Mesendoderm (in vitro differentiated cells): ENCODE results near the gene ALMS1.

Experiments used
- DNase-seq: peaks from one replicate; pipeline ENCODE4 v3.0.0; 2013
- H2AK5ac ChIP-seq: 2 replicates; pipeline ENCODE4 v1.6.1; 2013; ENCODE audit warnings: low read length, inconsistent platforms
- H2BK120ac ChIP-seq: 2 replicates; pipeline ENCODE4 v1.6.1; 2013; ENCODE audit warnings: low read depth, mild to moderate bottlenecking, low read length, moderate library complexity, mixed read lengths
- H2BK15ac ChIP-seq: replicated peaks from 2 replicates; pipeline ENCODE4 v1.6.1; 2013; ENCODE audit warnings: low read depth, mild to moderate bottlenecking, moderate library complexity
- H2BK5ac ChIP-seq: 2 replicates; pipeline ENCODE4 v1.6.1; 2013; ENCODE audit warnings: low read length, inconsistent platforms
- H3K18ac ChIP-seq: 2 replicates; pipeline ENCODE4 v1.6.1; 2013; ENCODE audit warnings: mild to moderate bottlenecking, low read length, mixed read lengths
- H3K23ac ChIP-seq: one replicate; pipeline ENCODE4 v1.6.1; 2013; ENCODE audit warnings: low read length
- H3K27ac ChIP-seq: 2 replicates; pipeline ENCODE4 v1.5.1; 2013; ENCODE audit warnings: low read depth, mild to moderate bottlenecking, inconsistent platforms, low read length, moderate library complexity
- H3K27me3 ChIP-seq: 2 replicates; pipeline ENCODE4 v1.6.1; 2013; ENCODE audit warnings: low read length, control low read depth, mild to moderate bottlenecking, inconsistent platforms; ENCODE audit not compliant: insufficient read depth, poor library complexity
- H3K36me3 ChIP-seq: 2 replicates; pipeline ENCODE4 v1.6.1; 2013; ENCODE audit warnings: low read length, inconsistent platforms; ENCODE audit not compliant: control insufficient read depth, insufficient read depth
- H3K4ac ChIP-seq: one replicate; pipeline ENCODE4 v1.6.1; 2013; ENCODE audit warnings: low read depth, mild to moderate bottlenecking, low read length, moderate library complexity
- H3K4me1 ChIP-seq: 2 replicates; pipeline ENCODE4 v1.6.1; 2013; ENCODE audit warnings: low read depth, low read length, inconsistent platforms; ENCODE audit not compliant: control insufficient read depth
- H3K4me2 ChIP-seq: 2 replicates; pipeline ENCODE4 v1.6.1; 2013; ENCODE audit warnings: low read length
- H3K4me3 ChIP-seq: 2 replicates; pipeline ENCODE4 v1.5.1; 2013; ENCODE audit warnings: mild to moderate bottlenecking, low read length
- H3K56ac ChIP-seq: one replicate; pipeline ENCODE4 v1.6.1; 2013; ENCODE audit warnings: low read length
- H3K79me1 ChIP-seq: 2 replicates; pipeline ENCODE4 v1.6.1; 2013; ENCODE audit warnings: low read length, inconsistent platforms
- H3K79me2 ChIP-seq: 2 replicates; pipeline ENCODE4 v1.6.1; 2013; ENCODE audit warnings: mild to moderate bottlenecking, low read length; ENCODE audit not compliant: control insufficient read depth, insufficient read depth
- H3K9ac ChIP-seq: 2 replicates; pipeline ENCODE4 v1.6.1; 2013; ENCODE audit warnings: low read length, inconsistent platforms
- H4K5ac ChIP-seq: one replicate; pipeline ENCODE4 v1.6.1; 2013; ENCODE audit warnings: low read length
- H4K8ac ChIP-seq: one replicate; pipeline ENCODE4 v1.6.1; 2013; ENCODE audit warnings: low read depth, mild to moderate bottlenecking, control low read depth, low read length, moderate library complexity
- whole genome bisulfite sequencing: extraction: QIAGEN DNeasy Blood & Tissue Kit; methylation state at CpG from one replicate; pipeline ENCODE4 v1.1.7; 2013; ENCODE audit warnings: low lambda C conversion rate, missing lambda C conversion rate; ENCODE audit not compliant: insufficient coverage; ENCODE audit errors: extremely low coverage; 5-methylcytosine and 5-hydroxymethylcytosine counted together

ALMS1 gene

DNA sequence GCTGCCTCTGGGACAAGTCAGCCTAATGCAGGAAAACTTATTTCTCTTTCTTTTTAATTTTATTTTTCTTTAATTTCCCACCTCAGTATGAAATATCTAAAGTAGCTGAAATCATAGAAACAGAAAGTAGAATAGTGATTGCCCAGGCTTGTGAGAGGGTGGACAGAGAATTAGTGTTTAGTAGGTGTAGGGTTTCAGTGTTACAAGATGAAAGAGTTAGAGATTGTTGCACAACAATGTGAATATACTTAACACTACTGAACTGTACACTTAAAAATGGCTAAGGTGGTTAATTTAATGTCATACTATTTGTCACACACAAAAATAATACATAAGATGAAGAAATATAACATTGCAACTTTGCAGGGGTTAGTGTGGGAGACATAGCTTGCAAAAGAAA lies 175.8 kb downstream of the ALMS1 start:
- H2BK5ac ChIP-seq, result no peak overlapping the region
- no peaks in the 10 kb centered on the region for H3K27me3 ChIP-seq
- H3K4me1 ChIP-seq, result no peaks in the 10 kb centered on the region
- no peak overlapping the region for H2BK15ac ChIP-seq
- no peaks in the 10 kb centered on the region for H3K36me3 ChIP-seq
- no peaks in the 10 kb centered on the region for H3K79me1 ChIP-seq
- no peak overlapping the region for H3K4ac ChIP-seq
- H3K9ac ChIP-seq, result no peak overlapping the region
- H3K27ac ChIP-seq, result no peak overlapping the region
- no peak overlapping the region for H3K18ac ChIP-seq
- no peak overlapping the region for H3K56ac ChIP-seq
- H4K8ac ChIP-seq, result no peak overlapping the region
- no peak overlapping the region for H3K4me2 ChIP-seq
- no peak overlapping the region for H4K5ac ChIP-seq
- DNase-seq, result no peak
- H3K23ac ChIP-seq, result no peak overlapping the region
- H3K4me3 ChIP-seq, result no peak overlapping the region
- H2BK120ac ChIP-seq, result no peak overlapping the region
- no peaks in the 10 kb centered on the region for H3K79me2 ChIP-seq
- H2AK5ac ChIP-seq, result no peak overlapping the region

DNA sequence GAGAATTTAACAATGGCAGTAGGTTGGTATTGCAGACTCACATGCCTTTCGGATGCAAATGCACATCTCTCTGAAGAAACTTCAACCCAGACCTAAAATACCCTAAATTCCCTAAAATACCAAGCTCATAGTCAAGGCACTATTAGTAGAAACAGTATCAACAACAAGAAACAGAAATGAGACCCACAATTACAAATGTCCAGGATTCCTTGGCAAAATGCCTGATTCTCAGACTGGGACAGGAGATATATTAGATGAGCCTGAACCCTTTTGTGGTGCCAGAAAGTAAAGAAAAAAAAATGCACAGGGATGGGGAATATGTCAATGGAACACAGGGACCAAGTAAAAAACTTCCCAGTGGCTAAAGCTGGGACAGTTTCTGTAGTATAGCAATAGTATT lies 179.3 kb downstream of the ALMS1 start:
- Histone ChIP-seq H4K5ac (no peak overlapping the region), H3K23ac (no peak overlapping the region), H2AK5ac (no peak overlapping the region), H3K36me3 (no peaks in the 10 kb centered on the region), H4K8ac (no peak overlapping the region), H3K9ac (no peak overlapping the region), H2BK120ac (no peak overlapping the region), H3K4me2 (no peak overlapping the region), H3K79me1 (no peaks in the 10 kb centered on the region), H3K27ac (no peak overlapping the region), H3K27me3 (no peaks in the 10 kb centered on the region), H3K4me3 (no peak overlapping the region), H2BK5ac (no peak overlapping the region), H3K79me2 (no peaks in the 10 kb centered on the region), H3K4me1 (no peaks in the 10 kb centered on the region), H2BK15ac (no peak overlapping the region), H3K56ac (no peak overlapping the region), H3K4ac (no peak overlapping the region), H3K18ac (no peak overlapping the region)
- WGBS, result no CpG with 5 or more reads among the region's 1 CpG
- DNase-seq, result no peak

- WGBS, result no CpG with 5 or more reads among the region's 5 CpGs
These were observed 180.7 kb downstream of the ALMS1 start for GRCh38 chr2:73566288-73566878.

GRCh38 chr2:73575261-73575660 lies 189.6 kb downstream of the ALMS1 start:
- Histone ChIP-seq H3K79me2 (no peaks in the 10 kb centered on the region), H3K79me1 (no peaks in the 10 kb centered on the region), H2BK15ac (no peak overlapping the region), H4K5ac (no peak overlapping the region), H2BK5ac (no peak overlapping the region), H3K56ac (no peak overlapping the region), H2AK5ac (no peak overlapping the region), H3K27me3 (no peaks in the 10 kb centered on the region), H3K18ac (no peak overlapping the region), H3K4me3 (no peak overlapping the region), H3K4me1 (no peaks in the 10 kb centered on the region), H3K27ac (no peak overlapping the region), H4K8ac (no peak overlapping the region), H3K9ac (no peak overlapping the region), H2BK120ac (no peak overlapping the region), H3K36me3 (no peaks in the 10 kb centered on the region), H3K23ac (no peak overlapping the region), H3K4me2 (no peak overlapping the region), H3K4ac (no peak overlapping the region)
- WGBS, result no CpG with 5 or more reads among the region's 2 CpGs
- no peak for DNase-seq

More at GRCh38 chr2:73566288-73566878, 180.7 kb downstream of the ALMS1 start:
- H4K5ac ChIP-seq, result no peak overlapping the region
- H2AK5ac ChIP-seq, result no peak overlapping the region
- no peak overlapping the region for H3K4me2 ChIP-seq
- H2BK120ac ChIP-seq, result no peak overlapping the region
- no peaks in the 10 kb centered on the region for H3K27me3 ChIP-seq
- H2BK5ac ChIP-seq, result no peak overlapping the region
- no peak overlapping the region for H3K56ac ChIP-seq
- no peak overlapping the region for H3K4ac ChIP-seq
- no peak overlapping the region for H3K23ac ChIP-seq
- no peak for DNase-seq
- H3K18ac ChIP-seq, result no peak overlapping the region
- no peak overlapping the region for H3K9ac ChIP-seq
- no peak overlapping the region for H2BK15ac ChIP-seq
- H3K4me3 ChIP-seq, result no peak overlapping the region
- no peak overlapping the region for H3K27ac ChIP-seq
- no peaks in the 10 kb centered on the region for H3K4me1 ChIP-seq
- no peak overlapping the region for H4K8ac ChIP-seq
- H3K79me1 ChIP-seq, result no peaks in the 10 kb centered on the region
- H3K36me3 ChIP-seq, result no peaks in the 10 kb centered on the region
- no peaks in the 10 kb centered on the region for H3K79me2 ChIP-seq

- no peak overlapping the region for H3K9ac ChIP-seq
- WGBS, result no CpG with 5 or more reads among the region's 2 CpGs
- H3K79me2 ChIP-seq, result no peaks in the 10 kb centered on the region
- DNase-seq, result no peak
- no peaks in the 10 kb centered on the region for H3K27me3 ChIP-seq
- H3K4me1 ChIP-seq, result no peaks in the 10 kb centered on the region
- no peaks in the 10 kb centered on the region for H3K79me1 ChIP-seq
- H3K27ac ChIP-seq, result no peak overlapping the region
- no peak overlapping the region for H3K4me3 ChIP-seq
- H2BK15ac ChIP-seq, result no peak overlapping the region
- H2BK5ac ChIP-seq, result no peak overlapping the region
- H2BK120ac ChIP-seq, result no peak overlapping the region
- no peak overlapping the region for H3K18ac ChIP-seq
- H4K5ac ChIP-seq, result no peak overlapping the region
- H3K4me2 ChIP-seq, result no peak overlapping the region
- H3K23ac ChIP-seq, result no peak overlapping the region
- no peaks in the 10 kb centered on the region for H3K36me3 ChIP-seq
- no peak overlapping the region for H3K4ac ChIP-seq
- H4K8ac ChIP-seq, result no peak overlapping the region
- no peak overlapping the region for H2AK5ac ChIP-seq
- no peak overlapping the region for H3K56ac ChIP-seq
These were observed 196.7 kb downstream of the ALMS1 start for GRCh38 chr2:73582364-73582763.

DNA sequence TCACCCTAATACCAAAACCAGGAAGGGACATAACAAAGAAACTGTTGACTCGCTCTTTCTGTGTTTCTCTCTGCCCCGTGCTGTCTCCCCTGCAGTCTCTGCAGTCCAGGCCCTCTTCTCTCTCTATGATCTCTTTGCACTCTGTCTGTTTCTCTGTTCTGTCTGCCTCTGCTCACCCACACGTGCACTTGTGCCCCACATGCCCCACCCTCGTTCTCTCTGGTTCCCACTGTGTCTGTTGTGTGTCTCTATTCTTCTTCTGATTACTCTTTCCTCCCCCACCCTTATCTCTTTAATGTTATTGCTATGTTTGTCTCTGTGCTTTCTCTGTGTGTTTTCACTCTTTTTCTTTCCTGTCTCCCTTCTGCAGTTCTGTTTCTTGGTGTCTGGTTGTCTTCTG lies 202.5 kb downstream of the ALMS1 start:
- no peak overlapping the region for H2AK5ac ChIP-seq
- no peaks in the 10 kb centered on the region for H3K79me2 ChIP-seq
- H3K27ac ChIP-seq, result no peak overlapping the region
- no peak overlapping the region for H3K9ac ChIP-seq
- H3K4ac ChIP-seq, result no peak overlapping the region
- H2BK120ac ChIP-seq, result no peak overlapping the region
- no peak overlapping the region for H3K18ac ChIP-seq
- H3K23ac ChIP-seq, result no peak overlapping the region
- H3K27me3 ChIP-seq, result no peaks in the 10 kb centered on the region
- H3K4me2 ChIP-seq, result no peak overlapping the region
- H3K56ac ChIP-seq, result no peak overlapping the region
- H2BK15ac ChIP-seq, result no peak overlapping the region
- H4K5ac ChIP-seq, result no peak overlapping the region
- WGBS, result no CpG with 5 or more reads among the region's 4 CpGs
- no peak overlapping the region for H4K8ac ChIP-seq
- no peaks in the 10 kb centered on the region for H3K36me3 ChIP-seq
- DNase-seq, result no peak
- H3K4me1 ChIP-seq, result no peaks in the 10 kb centered on the region
- H3K79me1 ChIP-seq, result no peaks in the 10 kb centered on the region
- H2BK5ac ChIP-seq, result no peak overlapping the region
- no peak overlapping the region for H3K4me3 ChIP-seq
